ENCODE data around the gene SCNN1A. TPM values are rescaled to one million over a fixed set of nuclear protein-coding genes. Genes with fewer than 3 reads are reported as not detected.

SCNN1A gene
- total and polyA plus RNA-seq, 2 donors (not counting 3 experiments of a cell fraction or from before 2014, with no cell fraction given) = 0.12 to 0.18 TPM

DNA sequence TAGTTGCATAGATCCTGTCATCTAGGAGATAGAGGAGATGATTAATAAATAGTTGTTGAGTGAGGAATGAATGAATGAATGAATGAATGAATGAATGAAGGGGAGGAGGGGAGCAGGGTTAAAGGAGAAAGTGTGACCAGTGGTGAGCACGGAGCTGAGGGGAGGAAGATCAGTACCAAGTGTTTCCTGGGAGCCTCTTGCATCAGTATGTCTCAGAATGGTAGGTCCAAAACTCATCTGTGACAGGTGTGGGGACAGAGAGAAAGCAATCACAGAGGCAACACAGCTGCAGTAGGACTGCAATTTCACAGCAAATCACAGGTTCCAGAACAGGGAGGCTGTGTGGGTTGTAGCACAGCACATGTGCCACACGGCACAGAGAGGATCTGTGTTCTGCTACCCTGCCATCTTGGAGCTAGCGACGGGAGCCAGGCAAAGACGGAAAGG lies 19.0 kb downstream of the SCNN1A start:
- H3K36me3 ChIP-seq (ENCODE audit: control insufficient read depth in 2 of 2, extremely low read depth in 1 of 2, insufficient read depth in 2 of 2, low read length in 2 of 2) = no peaks in the 10 kb centered on the region
- H3K9ac ChIP-seq (replicated peaks; ENCODE audit: extremely low read depth, insufficient read depth, low read length) = no peak overlapping the region
- H3K9me3 ChIP-seq (replicated peaks; ENCODE audit: control insufficient read depth, insufficient read depth, low read length) = no peaks in the 10 kb centered on the region
- H3K4me1 ChIP-seq (ENCODE audit: control insufficient read depth, extremely low read depth, insufficient read depth, low read length) = peaks cover 11% of the 10 kb centered on the region
- H3K4me3 ChIP-seq (replicated peaks in 1 of 3; ENCODE audit: insufficient read depth in 1 of 3, low read depth in 1 of 3, low read length in 3 of 3) = no peak overlapping the region
- no peak for FAIRE-seq
- BruUV-seq (replicated peaks) = no TSS peak
- H3K4me2 ChIP-seq (ENCODE audit: insufficient read depth, low read length) = no peak overlapping the region
- ChIA-PET CTCF (interaction anchor here (1.1 to 2.0 kb wide), 6 partner anchors 11 to 109 kb away, joined by 3 to 6 read pairs (median 5); partner anchors contain the start of gene TNFRSF1A), POLR2A (no interaction called here)
- H3K27me3 ChIP-seq (ENCODE audit: control insufficient read depth in 2 of 2, insufficient read depth in 2 of 2, low read length in 2 of 2) = peaks cover 0 to 2% of the 10 kb centered on the region in 2 experiments
- no peaks in the 10 kb centered on the region for H3K9me1 ChIP-seq (replicated peaks; ENCODE audit: control insufficient read depth, extremely low read depth, insufficient read depth, low read length)
- dilution Hi-C loops (cut with MboI; ENCODE audit: extremely low pct_ligation_motif_present, low sequenced_read_pairs) = no loop called here
- intact Hi-C loops (cut with micrococcal nuclease) = no loop called here
- TF ChIP-seq JUN (IDR thresholded peaks at IDR 0.05; ENCODE audit: borderline replicate concordance, insufficient read depth, insufficient read length, low read depth) (no peak), MYC (IDR thresholded peaks at IDR 0.05; ENCODE audit: low read depth, low read length) (no peak), EZH2 (IDR thresholded peaks at IDR 0.05; ENCODE audit: borderline replicate concordance, low read depth, low read length, severe bottlenecking) (no peak), GATA2 (IDR thresholded peaks at IDR 0.05; ENCODE audit: insufficient read depth, insufficient read length, low read depth, low read length) (no peak), POLR2A (IDR thresholded peaks at IDR 0.05; ENCODE audit: low read depth, low read length) (no peak), POLR2AphosphoS5 (IDR thresholded peaks at IDR 0.05; ENCODE audit: insufficient read depth, low read depth, low read length) (no peak), FOS (IDR thresholded peaks at IDR 0.05; ENCODE audit: borderline replicate concordance, insufficient read depth, low read length) (no peak)
- TF ChIP-seq, protein P1, sequence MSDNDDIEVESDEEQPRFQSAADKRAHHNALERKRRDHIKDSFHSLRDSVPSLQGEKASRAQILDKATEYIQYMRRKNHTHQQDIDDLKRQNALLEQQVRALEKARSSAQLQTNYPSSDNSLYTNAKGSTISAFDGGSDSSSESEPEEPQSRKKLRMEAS (IDR thresholded peaks at IDR 0.05; ENCODE audit: insufficient read depth, insufficient read length) = no peak
- TF ChIP-seq, protein P2, sequence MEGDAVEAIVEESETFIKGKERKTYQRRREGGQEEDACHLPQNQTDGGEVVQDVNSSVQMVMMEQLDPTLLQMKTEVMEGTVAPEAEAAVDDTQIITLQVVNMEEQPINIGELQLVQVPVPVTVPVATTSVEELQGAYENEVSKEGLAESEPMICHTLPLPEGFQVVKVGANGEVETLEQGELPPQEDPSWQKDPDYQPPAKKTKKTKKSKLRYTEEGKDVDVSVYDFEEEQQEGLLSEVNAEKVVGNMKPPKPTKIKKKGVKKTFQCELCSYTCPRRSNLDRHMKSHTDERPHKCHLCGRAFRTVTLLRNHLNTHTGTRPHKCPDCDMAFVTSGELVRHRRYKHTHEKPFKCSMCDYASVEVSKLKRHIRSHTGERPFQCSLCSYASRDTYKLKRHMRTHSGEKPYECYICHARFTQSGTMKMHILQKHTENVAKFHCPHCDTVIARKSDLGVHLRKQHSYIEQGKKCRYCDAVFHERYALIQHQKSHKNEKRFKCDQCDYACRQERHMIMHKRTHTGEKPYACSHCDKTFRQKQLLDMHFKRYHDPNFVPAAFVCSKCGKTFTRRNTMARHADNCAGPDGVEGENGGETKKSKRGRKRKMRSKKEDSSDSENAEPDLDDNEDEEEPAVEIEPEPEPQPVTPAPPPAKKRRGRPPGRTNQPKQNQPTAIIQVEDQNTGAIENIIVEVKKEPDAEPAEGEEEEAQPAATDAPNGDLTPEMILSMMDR (IDR thresholded peaks at IDR 0.05; ENCODE audit: extremely low read depth in 1 of 2, insufficient read depth in 1 of 2, low read depth in 1 of 2, low read length in 2 of 2) = no peak
- H2AFZ ChIP-seq (ENCODE audit: low read depth, low read length) = no peak overlapping the region
- DNase-seq (ENCODE audit: low read depth, low spot score) = no peak
- no peak overlapping the region for H3K27ac ChIP-seq (ENCODE audit: insufficient read depth, low read depth, low read length)
- no peaks in the 10 kb centered on the region for H3K79me2 ChIP-seq (ENCODE audit: control insufficient read depth, insufficient read depth, low read length)
- H4K20me1 ChIP-seq (replicated peaks; ENCODE audit: control insufficient read depth, extremely low read depth, insufficient read depth, low read length) = no peaks in the 10 kb centered on the region
